IPS DF 6.9 (cell line): ENCODE results near the gene CCDC12.

Experiments used
- DNase-seq: peaks from one replicate; pipeline ENCODE4 v3.0.0-alpha.2; 2013; ENCODE audit warnings: low read depth, low spot score
- H3K27ac ChIP-seq: one replicate; pipeline ENCODE4 v1.5.1; 2013; ENCODE audit warnings: low read length, control low read depth
- H3K27me3 ChIP-seq: 2 replicates; pipeline ENCODE4 v1.6.1; 2013; ENCODE audit warnings: mild to moderate bottlenecking, low read length; ENCODE audit not compliant: control insufficient read depth, insufficient read depth
- H3K36me3 ChIP-seq: 2 replicates; pipeline ENCODE4 v1.6.1; 2013; ENCODE audit warnings: low read length; ENCODE audit not compliant: control insufficient read depth, insufficient read depth
- H3K4me1 ChIP-seq: 2 replicates; pipeline ENCODE4 v1.6.1; 2013; ENCODE audit warnings: low read length; ENCODE audit not compliant: control insufficient read depth, insufficient read depth
- H3K4me3 ChIP-seq: 2 replicates; pipeline ENCODE4 v1.5.1; 2013; ENCODE audit warnings: mild to moderate bottlenecking, low read length
- H3K9me3 ChIP-seq: 2 replicates; pipeline ENCODE4 v1.6.1; 2013; ENCODE audit warnings: low read length, inconsistent platforms; ENCODE audit not compliant: control insufficient read depth, insufficient read depth
- WGBS: extraction: QIAGEN DNeasy Blood & Tissue Kit; methylation state at CpG from one replicate; pipeline ENCODE4 v1.1.7; 2013; ENCODE audit warnings: mixed read lengths, missing lambda C conversion rate; ENCODE audit not compliant: insufficient read length, insufficient coverage; 5-methylcytosine and 5-hydroxymethylcytosine counted together

CCDC12 gene

DNA sequence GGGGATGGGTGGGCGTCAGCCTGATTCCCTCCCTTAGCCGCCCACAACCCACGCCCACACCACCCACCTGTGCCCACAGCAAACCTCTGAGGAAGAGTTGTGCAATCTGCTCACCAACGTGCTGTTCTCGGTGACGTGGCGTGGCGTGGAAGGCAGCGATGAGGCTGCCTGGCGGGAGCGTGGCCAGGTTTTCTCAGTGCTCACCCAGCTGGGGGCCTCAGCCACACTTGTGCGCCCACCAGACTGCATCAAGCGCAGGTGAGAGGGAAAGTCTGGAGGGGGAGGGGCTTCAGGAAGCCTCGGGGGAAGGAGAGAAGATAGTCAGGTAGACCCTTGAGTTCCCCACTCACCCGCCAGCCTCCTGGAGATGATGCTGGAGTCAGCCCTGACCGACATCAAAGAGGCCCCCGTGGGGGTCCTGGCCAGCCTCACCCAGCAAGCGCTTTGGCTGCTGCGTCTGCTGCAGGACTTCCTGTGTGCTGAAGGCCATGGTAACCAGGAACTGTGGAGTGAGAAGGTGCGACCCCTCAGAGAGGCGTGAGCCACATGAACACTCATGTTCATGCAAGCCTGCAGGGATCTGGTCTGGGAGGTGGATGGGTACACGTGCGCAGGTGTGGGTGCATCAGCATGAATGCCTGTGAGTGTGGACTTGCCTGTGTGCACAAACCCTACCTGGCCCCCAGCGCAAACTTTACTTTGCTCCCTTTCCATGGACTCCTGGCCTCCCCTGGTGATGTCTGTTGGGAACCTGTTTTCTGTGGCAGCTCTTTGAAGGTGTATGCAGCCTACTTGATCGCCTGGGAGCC lies 24.6 kb upstream of the CCDC12 start:
- WGBS = no CpG with 5 or more reads among the region's 25 CpGs
- peaks cover 49% of the 10 kb centered on the region for H3K36me3 ChIP-seq
- peaks cover 2% of the 10 kb centered on the region for H3K4me1 ChIP-seq
- no peaks in the 10 kb centered on the region for H3K9me3 ChIP-seq
- no peak for DNase-seq
- H3K27ac ChIP-seq = no peak overlapping the region
- H3K27me3 ChIP-seq = no peaks in the 10 kb centered on the region
- H3K4me3 ChIP-seq = no peak overlapping the region

DNA sequence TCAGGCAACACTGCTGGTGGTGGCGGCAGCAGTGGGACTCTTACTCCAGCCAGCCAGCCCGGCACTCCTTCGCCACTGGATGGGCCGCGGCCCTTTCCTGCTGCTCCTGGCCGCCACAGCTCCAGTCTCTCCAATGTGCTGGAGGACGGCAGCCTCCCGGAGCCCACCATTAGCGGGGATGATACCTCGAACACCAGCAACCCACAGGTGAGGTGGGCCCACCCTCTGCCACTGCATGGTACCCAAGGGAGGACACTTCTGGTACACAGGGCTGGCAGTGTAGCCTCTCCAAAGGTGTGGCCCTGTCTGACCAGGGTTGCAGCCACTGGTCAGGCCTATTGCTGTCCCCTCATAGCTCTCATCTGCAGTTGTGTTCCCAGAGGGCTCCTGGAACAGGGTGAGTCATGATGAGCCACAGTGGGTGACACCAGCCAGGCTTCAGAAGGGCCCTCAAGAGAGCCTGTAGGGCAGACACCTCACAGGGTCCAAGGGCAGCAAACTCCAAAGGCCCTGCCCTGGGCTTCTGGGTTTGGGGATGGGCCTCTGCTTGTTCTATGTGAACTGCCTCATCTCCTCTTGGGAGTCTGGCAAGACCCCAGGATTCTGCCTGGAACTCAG lies 23.8 kb upstream of the CCDC12 start:
- Histone ChIP-seq H3K36me3 (peaks cover 41% of the 10 kb centered on the region), H3K27me3 (no peaks in the 10 kb centered on the region), H3K9me3 (no peaks in the 10 kb centered on the region), H3K27ac (no peak overlapping the region), H3K4me3 (no peak overlapping the region), H3K4me1 (peaks cover 2% of the 10 kb centered on the region)
- no CpG with 5 or more reads among the region's 10 CpGs for WGBS
- DNase-seq = no peak

GRCh38 chr3:46999516-47000197 lies 23.1 kb upstream of the CCDC12 start:
- no peaks in the 10 kb centered on the region for H3K9me3 ChIP-seq
- DNase-seq = no peak
- no CpG with 5 or more reads among the region's 14 CpGs for WGBS
- H3K4me1 ChIP-seq = peaks cover 2% of the 10 kb centered on the region
- H3K27ac ChIP-seq = no peak overlapping the region
- no peaks in the 10 kb centered on the region for H3K27me3 ChIP-seq
- peaks cover 39% of the 10 kb centered on the region for H3K36me3 ChIP-seq
- H3K4me3 ChIP-seq = no peak overlapping the region

- no peaks in the 10 kb centered on the region for H3K27me3 ChIP-seq
- peaks cover 2% of the 10 kb centered on the region for H3K4me1 ChIP-seq
- H3K36me3 ChIP-seq = peaks cover 37% of the 10 kb centered on the region
- WGBS = no CpG with 5 or more reads among the region's 22 CpGs
- H3K4me3 ChIP-seq = no peak overlapping the region
- no peak overlapping the region for H3K27ac ChIP-seq
- no peaks in the 10 kb centered on the region for H3K9me3 ChIP-seq
- DNase-seq = no peak
These were observed 22.4 kb upstream of the CCDC12 start for GRCh38 chr3:46998852-46999515.

DNA sequence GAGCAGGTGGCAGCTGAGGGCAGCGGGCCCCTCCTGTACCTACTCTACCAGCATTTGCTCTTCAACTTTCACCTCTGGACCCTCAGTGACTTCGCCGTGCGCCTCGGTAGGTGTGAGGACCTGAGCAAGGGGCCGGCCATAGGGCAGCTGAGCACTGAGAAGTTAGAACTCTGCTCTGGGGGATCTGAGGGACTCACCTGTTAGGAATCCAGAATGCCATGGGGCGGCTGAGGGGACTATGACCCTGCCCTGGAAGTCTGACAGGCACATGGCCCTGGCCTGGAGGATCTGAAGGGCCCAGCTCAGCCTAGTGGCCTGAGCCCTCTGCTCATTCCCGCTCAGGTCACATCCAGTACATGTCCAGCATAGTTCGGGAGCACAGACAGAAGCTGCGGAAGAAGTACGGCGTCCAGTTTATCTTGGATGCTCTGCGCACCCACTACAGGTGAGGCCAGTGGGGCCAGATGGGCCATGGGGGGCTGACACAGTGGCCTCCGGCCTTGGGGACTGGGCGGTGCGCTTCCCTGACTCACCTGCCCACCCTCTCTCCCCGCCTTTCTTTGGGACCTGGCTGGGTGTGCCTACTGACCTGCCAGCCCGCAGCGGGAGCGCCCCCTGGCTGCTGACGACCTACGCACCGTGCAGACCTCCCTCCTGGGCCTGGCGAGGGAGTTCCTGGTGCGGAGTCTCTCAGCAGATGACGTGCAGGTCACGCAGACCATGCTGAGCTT lies 21.7 kb upstream of the CCDC12 start:
- DNase-seq = no peak

DNA sequence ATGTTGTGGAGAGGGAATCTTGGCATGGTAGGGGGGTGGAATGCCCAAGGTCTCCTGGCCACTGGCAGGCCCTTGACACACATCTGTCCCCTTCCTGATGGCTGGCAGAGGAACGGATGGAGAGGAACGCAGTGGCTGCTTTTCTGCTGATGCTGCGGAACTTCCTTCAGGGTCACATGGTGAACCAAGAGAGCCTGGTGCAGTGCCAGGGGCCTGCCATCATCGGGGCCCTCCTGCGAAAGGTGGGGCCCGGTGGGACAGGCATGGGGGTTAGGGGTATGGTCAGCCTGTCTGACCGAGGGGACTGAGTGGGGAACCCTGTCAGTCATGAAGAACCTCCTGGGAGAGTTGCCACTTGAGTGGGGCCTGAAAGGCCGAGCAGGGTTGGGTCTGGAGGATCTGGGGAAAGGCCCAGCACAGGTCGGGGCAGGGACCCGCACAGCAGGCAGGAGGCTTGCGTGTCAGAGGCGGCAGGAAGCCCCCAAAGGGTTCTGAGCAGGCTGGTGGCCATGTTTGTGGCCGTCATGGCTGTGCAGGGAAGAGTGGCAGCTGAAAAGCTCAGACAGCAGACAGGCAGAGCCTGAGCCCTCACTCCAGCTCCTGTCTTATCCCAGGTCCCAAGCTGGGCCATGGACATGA lies 21.0 kb upstream of the CCDC12 start:
- Histone ChIP-seq H3K9me3 (no peaks in the 10 kb centered on the region), H3K27ac (no peak overlapping the region), H3K4me1 (peaks cover 2% of the 10 kb centered on the region), H3K36me3 (peaks cover 26% of the 10 kb centered on the region), H3K27me3 (no peaks in the 10 kb centered on the region), H3K4me3 (no peak overlapping the region)
- no peak for DNase-seq
- no CpG with 5 or more reads among the region's 13 CpGs for WGBS

More for the DNA sequence above, 21.7 kb upstream of the CCDC12 start:
- no peaks in the 10 kb centered on the region for H3K27me3 ChIP-seq
- H3K27ac ChIP-seq = no peak overlapping the region
- no CpG with 5 or more reads among the region's 27 CpGs for WGBS
- peaks cover 31% of the 10 kb centered on the region for H3K36me3 ChIP-seq
- no peak overlapping the region for H3K4me3 ChIP-seq
- H3K4me1 ChIP-seq = peaks cover 2% of the 10 kb centered on the region
- no peaks in the 10 kb centered on the region for H3K9me3 ChIP-seq

- DNase-seq = no peak
- Histone ChIP-seq H3K27ac (no peak overlapping the region), H3K4me3 (no peak overlapping the region), H3K9me3 (no peaks in the 10 kb centered on the region), H3K27me3 (no peaks in the 10 kb centered on the region), H3K36me3 (peaks cover 19% of the 10 kb centered on the region), H3K4me1 (peaks cover 2% of the 10 kb centered on the region)
- WGBS = no CpG with 5 or more reads among the region's 12 CpGs
These were observed 20.3 kb upstream of the CCDC12 start for GRCh38 chr3:46996689-46997452.

DNA sequence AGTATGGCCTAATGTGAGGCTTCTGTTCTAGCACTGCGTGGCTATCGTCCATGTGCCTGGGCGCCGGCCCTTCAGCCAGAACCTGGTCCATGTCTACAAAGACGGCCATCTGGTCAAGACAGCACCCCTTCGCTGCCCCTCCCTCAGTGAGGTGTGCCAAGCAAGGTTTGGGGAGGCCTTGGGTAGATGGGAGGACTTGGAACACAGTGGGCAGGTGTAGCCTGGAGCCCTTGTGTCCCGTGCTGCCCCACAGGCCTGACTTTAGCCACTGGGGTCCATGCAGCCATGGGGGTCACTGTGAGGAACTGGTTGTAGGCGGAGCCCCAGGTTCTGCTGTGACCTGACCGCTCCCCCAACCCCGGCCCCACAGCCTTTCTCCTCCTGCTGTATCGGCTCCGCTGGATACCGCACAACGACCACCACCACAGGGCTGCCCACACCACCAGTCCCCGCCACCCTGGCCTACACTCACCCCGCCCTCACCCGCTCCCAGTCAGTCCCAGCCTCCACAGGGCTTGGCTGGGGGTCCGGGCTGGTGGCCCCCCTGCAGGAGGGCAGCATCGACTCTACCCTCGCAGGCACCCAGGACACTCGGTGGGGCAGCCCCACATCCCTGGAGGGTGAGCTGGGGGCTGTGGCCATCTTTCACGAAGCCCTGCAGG lies 19.5 kb upstream of the CCDC12 start:
- no peak overlapping the region for H3K4me3 ChIP-seq
- no peaks in the 10 kb centered on the region for H3K9me3 ChIP-seq
- no peak for DNase-seq
- no peaks in the 10 kb centered on the region for H3K27me3 ChIP-seq
- peaks cover 13% of the 10 kb centered on the region for H3K36me3 ChIP-seq
- no CpG with 5 or more reads among the region's 22 CpGs for WGBS
- no peak overlapping the region for H3K27ac ChIP-seq
- H3K4me1 ChIP-seq = peaks cover 2% of the 10 kb centered on the region
